Measurements from ENCODE around the gene RASA3. TPM values are rescaled to one million over a fixed set of nuclear protein-coding genes. Genes with fewer than 3 reads are reported as not detected.

The RASA3 gene
- total and polyA plus RNA-seq, 2 donors (not counting 3 experiments of a cell fraction or from before 2014, with no cell fraction given) = 26.5 to 53.8 TPM

GRCh38 chr13:113974304-113975281 is 157.8 kb downstream of the RASA3 start:
- CTCF ChIA-PET = no interaction called here
- no peaks in the 10 kb centered on the region for H3K9me1 ChIP-seq (replicated peaks; ENCODE audit: control insufficient read depth, extremely low read depth, insufficient read depth, low read length)
- no peaks in the 10 kb centered on the region for H4K20me1 ChIP-seq (replicated peaks; ENCODE audit: control insufficient read depth, extremely low read depth, insufficient read depth, low read length)
- intact Hi-C loops (cut with micrococcal nuclease) = no loop called here
- TF ChIP-seq FOS (IDR thresholded peaks at IDR 0.05; ENCODE audit: borderline replicate concordance, insufficient read depth, low read length) = no peak
- no peak for TF ChIP-seq POLR2AphosphoS5 (IDR thresholded peaks at IDR 0.05; ENCODE audit: insufficient read depth, low read depth, low read length)
- no peak for TF ChIP-seq MAX (IDR thresholded peaks at IDR 0.05; ENCODE audit: insufficient read depth, insufficient read length)
- TF ChIP-seq MYC (IDR thresholded peaks at IDR 0.05; ENCODE audit: low read depth, low read length) = no peak
- TF ChIP-seq GATA2 (IDR thresholded peaks at IDR 0.05; ENCODE audit: insufficient read depth, insufficient read length, low read depth, low read length) = no peak
- no peak for TF ChIP-seq POLR2A (IDR thresholded peaks at IDR 0.05; ENCODE audit: low read depth, low read length)
- no peak for TF ChIP-seq CTCF (IDR thresholded peaks at IDR 0.05; ENCODE audit: extremely low read depth in 1 of 2, insufficient read depth in 1 of 2, low read depth in 1 of 2, low read length in 2 of 2)
- TF ChIP-seq JUN (IDR thresholded peaks at IDR 0.05; ENCODE audit: borderline replicate concordance, insufficient read depth, insufficient read length, low read depth) = no peak
- FAIRE-seq = no peak
- no TSS peak for BruUV-seq (replicated peaks)
- no peak overlapping the region for H3K4me3 ChIP-seq (replicated peaks in 1 of 3; ENCODE audit: insufficient read depth in 1 of 3, low read depth in 1 of 3, low read length in 3 of 3)
- peaks cover 0 to 35% of the 10 kb centered on the region in 2 experiments for H3K36me3 ChIP-seq (ENCODE audit: control insufficient read depth in 2 of 2, extremely low read depth in 1 of 2, insufficient read depth in 2 of 2, low read length in 2 of 2)
- H3K79me2 ChIP-seq (ENCODE audit: control insufficient read depth, insufficient read depth, low read length) = no peaks in the 10 kb centered on the region
- no peak overlapping the region for H3K4me2 ChIP-seq (ENCODE audit: insufficient read depth, low read length)
- H3K27ac ChIP-seq (ENCODE audit: insufficient read depth, low read depth, low read length) = no peak overlapping the region
- DNase-seq (ENCODE audit: low read depth, low spot score) = no peak
- no peaks in the 10 kb centered on the region for H3K27me3 ChIP-seq (ENCODE audit: control insufficient read depth in 2 of 2, insufficient read depth in 2 of 2, low read length in 2 of 2)
- dilution Hi-C loops (cut with MboI; ENCODE audit: extremely low pct_ligation_motif_present, low sequenced_read_pairs) = no loop called here
- POLR2A ChIA-PET = no interaction called here
- no peaks in the 10 kb centered on the region for H3K4me1 ChIP-seq (ENCODE audit: control insufficient read depth, extremely low read depth, insufficient read depth, low read length)
- H2AFZ ChIP-seq (ENCODE audit: low read depth, low read length) = no peak overlapping the region
- H3K9me3 ChIP-seq (replicated peaks; ENCODE audit: control insufficient read depth, insufficient read depth, low read length) = no peaks in the 10 kb centered on the region
- no peak overlapping the region for H3K9ac ChIP-seq (replicated peaks; ENCODE audit: extremely low read depth, insufficient read depth, low read length)

Measured in endothelial cell of umbilical vein (primary cell).